Mesothelial cell of epicardium (in vitro differentiated cells): ENCODE measurements around the gene CCR1. TPM values are rescaled to one million over a fixed set of nuclear protein-coding genes. Genes with fewer than 3 reads are reported as not detected.

Source experiments
- DNase-seq, 2 experiments: peaks; one replicate each; pipeline ENCODE4 v3.0.0; 2021; ENCODE audit warnings: low spot score in 2 of 2; ENCODE audit not compliant: unreplicated experiment in 2 of 2
- H3K27ac Mint-ChIP-seq: 2 replicates; pipeline ENCODE4 v1.8.0; 2021; ENCODE audit warnings: mixed read lengths
- H3K27me3 Mint-ChIP-seq: 2 replicates; pipeline ENCODE4 v1.8.0; 2021; ENCODE audit warnings: low read depth, mixed read lengths
- H3K36me3 Mint-ChIP-seq: 2 replicates; pipeline ENCODE4 v1.8.0; 2021; ENCODE audit warnings: mixed read lengths
- H3K4me1 Mint-ChIP-seq: 2 replicates; pipeline ENCODE4 v1.8.0; 2021; ENCODE audit warnings: mixed read lengths
- H3K4me3 Mint-ChIP-seq: 2 replicates; pipeline ENCODE4 v1.8.0; 2021; ENCODE audit warnings: mild to moderate bottlenecking, moderate library complexity, mixed read lengths
- H3K9me3 Mint-ChIP-seq: 2 replicates; pipeline ENCODE4 v1.8.0; 2021; ENCODE audit warnings: mixed read lengths
- CTCF ChIP-seq: fragments of 200-600 bp; sonication (generic); IDR thresholded peaks from one replicate; pipeline ENCODE4 v1.5.0; 2021; ENCODE audit warnings: antibody characterized with exemption; ENCODE audit not compliant: unreplicated experiment
- total RNA-seq: library from RNA; stranded (reverse); gene quantifications from 3 replicates; pipeline ENCODE4 v1.2.1, GENCODE V29; 2021

Gene CCR1
- total RNA-seq, 1 donor from 2014 or later: not detected

GRCh38 chr3:46218196-46218709, 10.1 kb upstream of the CCR1 start:
- peaks cover 26% of the 10 kb centered on the region for H3K27me3 Mint-ChIP-seq
- peaks cover 22% of the 10 kb centered on the region for H3K9me3 Mint-ChIP-seq
- no peak overlapping the region for H3K4me3 Mint-ChIP-seq
- no peak for TF ChIP-seq CTCF
- H3K36me3 Mint-ChIP-seq: no peaks in the 10 kb centered on the region
- no peaks in the 10 kb centered on the region for H3K4me1 Mint-ChIP-seq
- no peak overlapping the region for H3K27ac Mint-ChIP-seq
- no peak for DNase-seq

GRCh38 chr3:46215810-46216414, 7.8 kb upstream of the CCR1 start:
- Mint-ChIP-seq H3K9me3 (peaks cover 22% of the 10 kb centered on the region), H3K4me1 (no peaks in the 10 kb centered on the region), H3K36me3 (no peaks in the 10 kb centered on the region), H3K4me3 (no peak overlapping the region), H3K27me3 (peaks cover 15% of the 10 kb centered on the region), H3K27ac (no peak overlapping the region)
- TF ChIP-seq CTCF: no peak
- DNase-seq: no peak

- DNase-seq: no peak
- Mint-ChIP-seq H3K36me3 (no peaks in the 10 kb centered on the region), H3K27me3 (peaks cover 13% of the 10 kb centered on the region), H3K4me1 (no peaks in the 10 kb centered on the region), H3K9me3 (peaks cover 20% of the 10 kb centered on the region), H3K4me3 (no peak overlapping the region), H3K27ac (no peak overlapping the region)
- no peak for TF ChIP-seq CTCF
Observed at GRCh38 chr3:46214751-46215352, 6.7 kb upstream of the CCR1 start.

- Mint-ChIP-seq H3K27ac (no peak overlapping the region), H3K36me3 (no peaks in the 10 kb centered on the region), H3K4me3 (no peak overlapping the region), H3K9me3 (peaks cover 9% of the 10 kb centered on the region), H3K27me3 (peaks cover 13% of the 10 kb centered on the region), H3K4me1 (no peaks in the 10 kb centered on the region)
- no peak for TF ChIP-seq CTCF
- DNase-seq: no peak
Observed at GRCh38 chr3:46213201-46213600, 5.1 kb upstream of the CCR1 start.

- H3K4me3 Mint-ChIP-seq: no peak overlapping the region
- H3K36me3 Mint-ChIP-seq: no peaks in the 10 kb centered on the region
- H3K9me3 Mint-ChIP-seq: no peaks in the 10 kb centered on the region
- H3K27me3 Mint-ChIP-seq: peaks cover 6% of the 10 kb centered on the region
- TF ChIP-seq CTCF: no peak
- H3K4me1 Mint-ChIP-seq: no peaks in the 10 kb centered on the region
- H3K27ac Mint-ChIP-seq: no peak overlapping the region
- no peak for DNase-seq
Observed at GRCh38 chr3:46212101-46212500, 4.0 kb upstream of the CCR1 start.
